Measurements from ENCODE around the gene USB1. TPM values are rescaled to one million over a fixed set of nuclear protein-coding genes. Genes with fewer than 3 reads are reported as not detected.

USB1 gene
- total and polyA plus RNA-seq, 2 experiments from 2014 or later = 79.6 to 118 TPM

DNA sequence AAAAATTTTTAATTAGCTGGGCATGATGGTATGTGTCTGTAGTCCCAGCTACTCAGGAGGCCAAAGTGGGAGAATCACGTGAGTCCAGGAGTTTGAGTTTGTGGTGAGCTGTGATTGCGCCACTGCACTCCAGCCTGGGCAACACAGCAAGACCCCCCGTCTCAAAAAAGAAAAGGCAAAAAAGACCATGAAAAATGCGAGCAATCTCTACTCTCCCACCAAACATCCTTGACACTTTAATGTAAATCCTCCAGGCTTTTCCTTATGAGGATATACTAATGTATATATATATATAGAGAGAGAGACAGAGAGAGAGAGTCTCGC lies 52.4 kb downstream of the USB1 start:
- Histone ChIP-seq H3K4me3 (no peak overlapping the region), H3K36me3 (ENCODE audit: insufficient read depth) (no peaks in the 10 kb centered on the region), H2AFZ (no peak overlapping the region), H4K20me1 (replicated peaks; ENCODE audit: insufficient read depth) (no peaks in the 10 kb centered on the region), H3K27me3 (ENCODE audit: insufficient read depth) (no peaks in the 10 kb centered on the region), H3K4me1 (ENCODE audit: insufficient read depth) (no peaks in the 10 kb centered on the region), H3F3A (replicated peaks; ENCODE audit: low read depth) (no peaks in the 10 kb centered on the region), H3K79me2 (replicated peaks; ENCODE audit: insufficient read depth) (no peaks in the 10 kb centered on the region), H3K9me2 (ENCODE audit: insufficient read depth) (no peaks in the 10 kb centered on the region), H3K27ac (ENCODE audit: low read depth) (no peak overlapping the region), H3K4me2 (no peak overlapping the region)
- DNase-seq (ENCODE audit: low spot score) (no peak), ATAC-seq (no peak)
- Mint-ChIP-seq H3K4me1 (peaks cover 10% of the 10 kb centered on the region), H3K9me3 (peaks cover 9% of the 10 kb centered on the region; the same call in 2 of the 3 replicates), H3K4me3 (no peak overlapping the region), H3K36me3 (ENCODE audit: low read depth) (no peaks in the 10 kb centered on the region), H3K27me3 (ENCODE audit: insufficient read depth, low read depth, poor library complexity) (peaks cover 11% of the 10 kb centered on the region), H3K27ac (no peak overlapping the region)
- no peak for TF ChIP-seq CREB1 (CRISPR knock-in tag; IDR thresholded peaks at IDR 0.05; ENCODE audit: low read depth)
- no peak for TF ChIP-seq POLR2AphosphoS5 (IDR thresholded peaks at IDR 0.05; ENCODE audit: low read depth)
- TF ChIP-seq EZH2 (IDR thresholded peaks at IDR 0.05; ENCODE audit: low read depth, unreplicated experiment) = no peak
- no peak for TF ChIP-seq JUNB (IDR thresholded peaks at IDR 0.05; ENCODE audit: unreplicated experiment)
- TF ChIP-seq, protein P1, sequence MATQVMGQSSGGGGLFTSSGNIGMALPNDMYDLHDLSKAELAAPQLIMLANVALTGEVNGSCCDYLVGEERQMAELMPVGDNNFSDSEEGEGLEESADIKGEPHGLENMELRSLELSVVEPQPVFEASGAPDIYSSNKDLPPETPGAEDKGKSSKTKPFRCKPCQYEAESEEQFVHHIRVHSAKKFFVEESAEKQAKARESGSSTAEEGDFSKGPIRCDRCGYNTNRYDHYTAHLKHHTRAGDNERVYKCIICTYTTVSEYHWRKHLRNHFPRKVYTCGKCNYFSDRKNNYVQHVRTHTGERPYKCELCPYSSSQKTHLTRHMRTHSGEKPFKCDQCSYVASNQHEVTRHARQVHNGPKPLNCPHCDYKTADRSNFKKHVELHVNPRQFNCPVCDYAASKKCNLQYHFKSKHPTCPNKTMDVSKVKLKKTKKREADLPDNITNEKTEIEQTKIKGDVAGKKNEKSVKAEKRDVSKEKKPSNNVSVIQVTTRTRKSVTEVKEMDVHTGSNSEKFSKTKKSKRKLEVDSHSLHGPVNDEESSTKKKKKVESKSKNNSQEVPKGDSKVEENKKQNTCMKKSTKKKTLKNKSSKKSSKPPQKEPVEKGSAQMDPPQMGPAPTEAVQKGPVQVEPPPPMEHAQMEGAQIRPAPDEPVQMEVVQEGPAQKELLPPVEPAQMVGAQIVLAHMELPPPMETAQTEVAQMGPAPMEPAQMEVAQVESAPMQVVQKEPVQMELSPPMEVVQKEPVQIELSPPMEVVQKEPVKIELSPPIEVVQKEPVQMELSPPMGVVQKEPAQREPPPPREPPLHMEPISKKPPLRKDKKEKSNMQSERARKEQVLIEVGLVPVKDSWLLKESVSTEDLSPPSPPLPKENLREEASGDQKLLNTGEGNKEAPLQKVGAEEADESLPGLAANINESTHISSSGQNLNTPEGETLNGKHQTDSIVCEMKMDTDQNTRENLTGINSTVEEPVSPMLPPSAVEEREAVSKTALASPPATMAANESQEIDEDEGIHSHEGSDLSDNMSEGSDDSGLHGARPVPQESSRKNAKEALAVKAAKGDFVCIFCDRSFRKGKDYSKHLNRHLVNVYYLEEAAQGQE (IDR thresholded peaks at IDR 0.05; ENCODE audit: unreplicated experiment) = no peak

DNA sequence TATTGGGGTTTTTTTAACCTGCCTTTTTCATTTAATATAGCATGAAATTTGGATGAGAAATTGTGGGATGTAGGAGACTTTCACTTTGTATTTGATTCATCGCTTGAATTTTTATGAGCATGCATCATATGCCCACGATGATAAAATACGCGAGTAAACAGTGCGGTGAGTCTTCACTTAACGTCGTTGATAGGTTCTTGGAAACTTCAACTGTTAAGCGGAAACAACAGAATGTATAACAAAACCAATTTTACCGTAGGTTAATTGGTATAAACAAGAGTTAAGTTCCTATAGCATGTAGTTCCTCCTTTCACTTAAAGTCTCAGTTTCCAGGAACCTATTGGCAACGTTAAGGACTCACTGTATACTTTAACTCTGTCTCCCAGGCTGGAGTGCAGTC lies 53.1 kb downstream of the USB1 start:
- Mint-ChIP-seq H3K27me3 (ENCODE audit: insufficient read depth, low read depth, poor library complexity) (peaks cover 8% of the 10 kb centered on the region), H3K9me3 (peaks cover 9% of the 10 kb centered on the region; the same call in 2 of the 3 replicates), H3K4me1 (peaks cover 7% of the 10 kb centered on the region), H3K4me3 (no peak overlapping the region), H3K36me3 (ENCODE audit: low read depth) (no peaks in the 10 kb centered on the region), H3K27ac (no peak overlapping the region)
- H3K9me2 ChIP-seq (ENCODE audit: insufficient read depth) = no peaks in the 10 kb centered on the region
- no peaks in the 10 kb centered on the region for H3F3A ChIP-seq (replicated peaks; ENCODE audit: low read depth)
- H3K4me3 ChIP-seq = no peak overlapping the region
- no peak for ATAC-seq
- H3K36me3 ChIP-seq (ENCODE audit: insufficient read depth) = no peaks in the 10 kb centered on the region
- no peak overlapping the region for H3K4me2 ChIP-seq
- H2AFZ ChIP-seq = no peak overlapping the region
- no peaks in the 10 kb centered on the region for H3K27me3 ChIP-seq (ENCODE audit: insufficient read depth)
- H3K4me1 ChIP-seq (ENCODE audit: insufficient read depth) = no peaks in the 10 kb centered on the region
- H3K79me2 ChIP-seq (replicated peaks; ENCODE audit: insufficient read depth) = no peaks in the 10 kb centered on the region
- H4K20me1 ChIP-seq (replicated peaks; ENCODE audit: insufficient read depth) = no peaks in the 10 kb centered on the region
- DNase-seq (ENCODE audit: low spot score) = no peak
- no peak overlapping the region for H3K27ac ChIP-seq (ENCODE audit: low read depth)
- TF ChIP-seq STAT1 (IDR thresholded peaks at IDR 0.05; ENCODE audit: unreplicated experiment) (no peak), ZNF331 (CRISPR knock-in tag; IDR thresholded peaks at IDR 0.05; ENCODE audit: low read depth) (no peak), JUNB (IDR thresholded peaks at IDR 0.05; ENCODE audit: unreplicated experiment) (no peak), CREB1 (CRISPR knock-in tag; IDR thresholded peaks at IDR 0.05; ENCODE audit: low read depth) (no peak), NANOG (IDR thresholded peaks at IDR 0.05; ENCODE audit: borderline replicate concordance) (no peak), EZH2phosphoT487 (IDR thresholded peaks at IDR 0.05; ENCODE audit: unreplicated experiment) (no peak), ZNF114 (CRISPR knock-in tag; IDR thresholded peaks at IDR 0.05) (no peak)
- TF ChIP-seq, protein P2, sequence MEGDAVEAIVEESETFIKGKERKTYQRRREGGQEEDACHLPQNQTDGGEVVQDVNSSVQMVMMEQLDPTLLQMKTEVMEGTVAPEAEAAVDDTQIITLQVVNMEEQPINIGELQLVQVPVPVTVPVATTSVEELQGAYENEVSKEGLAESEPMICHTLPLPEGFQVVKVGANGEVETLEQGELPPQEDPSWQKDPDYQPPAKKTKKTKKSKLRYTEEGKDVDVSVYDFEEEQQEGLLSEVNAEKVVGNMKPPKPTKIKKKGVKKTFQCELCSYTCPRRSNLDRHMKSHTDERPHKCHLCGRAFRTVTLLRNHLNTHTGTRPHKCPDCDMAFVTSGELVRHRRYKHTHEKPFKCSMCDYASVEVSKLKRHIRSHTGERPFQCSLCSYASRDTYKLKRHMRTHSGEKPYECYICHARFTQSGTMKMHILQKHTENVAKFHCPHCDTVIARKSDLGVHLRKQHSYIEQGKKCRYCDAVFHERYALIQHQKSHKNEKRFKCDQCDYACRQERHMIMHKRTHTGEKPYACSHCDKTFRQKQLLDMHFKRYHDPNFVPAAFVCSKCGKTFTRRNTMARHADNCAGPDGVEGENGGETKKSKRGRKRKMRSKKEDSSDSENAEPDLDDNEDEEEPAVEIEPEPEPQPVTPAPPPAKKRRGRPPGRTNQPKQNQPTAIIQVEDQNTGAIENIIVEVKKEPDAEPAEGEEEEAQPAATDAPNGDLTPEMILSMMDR (conservative IDR thresholded peaks at IDR 0.05; ENCODE audit: low read depth in 2 of 2) = no peak
- TF ChIP-seq, protein P3, sequence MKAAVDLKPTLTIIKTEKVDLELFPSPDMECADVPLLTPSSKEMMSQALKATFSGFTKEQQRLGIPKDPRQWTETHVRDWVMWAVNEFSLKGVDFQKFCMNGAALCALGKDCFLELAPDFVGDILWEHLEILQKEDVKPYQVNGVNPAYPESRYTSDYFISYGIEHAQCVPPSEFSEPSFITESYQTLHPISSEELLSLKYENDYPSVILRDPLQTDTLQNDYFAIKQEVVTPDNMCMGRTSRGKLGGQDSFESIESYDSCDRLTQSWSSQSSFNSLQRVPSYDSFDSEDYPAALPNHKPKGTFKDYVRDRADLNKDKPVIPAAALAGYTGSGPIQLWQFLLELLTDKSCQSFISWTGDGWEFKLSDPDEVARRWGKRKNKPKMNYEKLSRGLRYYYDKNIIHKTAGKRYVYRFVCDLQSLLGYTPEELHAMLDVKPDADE (IDR thresholded peaks at IDR 0.05) = no peak

Measured in GM23338 (cell line).